CD4-positive, alpha-beta T cell treated with Interleukin-6 at 100 ng/mL for 8 hours (primary cell): ENCODE measurements around the gene SNN.

Source experiments
- DNase-seq: peaks from one replicate; pipeline ENCODE4 v3.0.0-alpha.2; 2020; ENCODE audit warnings: mixed read lengths, low spot score

The SNN gene

DNA sequence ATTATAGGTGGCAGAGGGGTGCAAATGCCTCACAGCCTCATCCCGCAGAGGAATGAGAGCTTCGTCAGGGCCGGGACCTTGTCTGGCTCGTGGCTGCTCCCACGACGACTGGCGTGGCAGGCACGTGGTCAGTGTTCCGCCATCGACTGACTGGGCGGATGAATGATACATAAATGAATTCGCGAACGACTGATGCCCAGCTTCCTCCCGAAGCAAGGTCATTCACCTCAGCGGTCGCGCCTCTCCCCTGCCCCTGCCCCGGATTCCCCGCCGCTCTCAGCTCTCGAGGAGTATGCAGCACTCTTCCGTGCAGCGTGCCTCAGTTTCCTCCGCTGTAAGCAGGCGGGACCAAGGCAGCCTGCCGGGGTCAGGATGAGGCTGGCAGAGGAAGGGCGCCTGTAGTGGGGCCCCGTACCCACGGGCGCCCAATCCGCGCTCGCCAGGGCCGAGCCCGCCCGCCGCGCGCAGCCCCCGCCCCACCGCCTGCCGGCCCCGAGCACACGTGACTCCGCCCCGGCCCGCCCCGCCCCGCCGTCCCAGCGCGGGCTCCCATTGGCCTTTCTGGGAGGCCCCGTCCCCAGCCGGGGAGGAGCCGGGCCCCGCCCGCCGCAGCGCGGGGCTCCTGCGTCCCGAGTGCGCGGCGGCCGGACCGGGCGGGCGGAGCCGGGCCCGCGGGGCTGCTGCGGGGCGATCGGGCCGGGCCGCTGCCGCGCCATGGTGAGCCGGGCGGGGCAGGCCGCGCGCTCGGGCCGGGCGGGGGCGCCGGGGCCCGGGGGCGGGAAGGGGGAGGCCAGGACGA lies at the start of gene SNN:
SNN (plus strand) TSS at position 632 of the 799 bp plus-strand sequence. CDS start 7,605 bp downstream, outside the sequence.
- peak; percentile 88 for DNase-seq

DNA sequence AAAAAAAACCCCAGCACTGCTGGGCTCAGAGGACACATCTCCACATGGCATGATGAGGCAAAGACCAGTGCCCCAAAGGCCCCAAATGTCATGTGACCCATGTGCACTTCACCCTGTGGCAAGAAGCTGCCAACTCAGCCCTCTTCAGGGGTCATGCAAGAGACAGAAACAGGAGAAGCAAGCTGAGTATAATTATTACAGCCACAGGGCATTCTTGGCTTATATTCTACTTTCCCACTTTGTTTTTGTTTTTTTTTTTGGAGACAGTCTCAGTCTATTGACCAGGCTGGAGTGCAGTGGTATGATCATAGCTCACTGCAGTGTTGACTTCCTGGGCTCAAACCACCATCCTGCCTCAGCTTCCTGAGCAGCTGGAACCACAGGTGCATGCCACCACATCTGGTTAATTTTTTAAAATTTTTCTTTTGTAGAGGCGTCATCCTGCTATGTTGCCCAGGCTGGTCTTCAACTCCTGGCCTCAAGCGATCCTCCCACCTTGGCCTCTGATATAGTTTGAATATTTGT lies 48.9 kb upstream of the SNN start:
- DNase-seq: peak; percentile 59

DNA sequence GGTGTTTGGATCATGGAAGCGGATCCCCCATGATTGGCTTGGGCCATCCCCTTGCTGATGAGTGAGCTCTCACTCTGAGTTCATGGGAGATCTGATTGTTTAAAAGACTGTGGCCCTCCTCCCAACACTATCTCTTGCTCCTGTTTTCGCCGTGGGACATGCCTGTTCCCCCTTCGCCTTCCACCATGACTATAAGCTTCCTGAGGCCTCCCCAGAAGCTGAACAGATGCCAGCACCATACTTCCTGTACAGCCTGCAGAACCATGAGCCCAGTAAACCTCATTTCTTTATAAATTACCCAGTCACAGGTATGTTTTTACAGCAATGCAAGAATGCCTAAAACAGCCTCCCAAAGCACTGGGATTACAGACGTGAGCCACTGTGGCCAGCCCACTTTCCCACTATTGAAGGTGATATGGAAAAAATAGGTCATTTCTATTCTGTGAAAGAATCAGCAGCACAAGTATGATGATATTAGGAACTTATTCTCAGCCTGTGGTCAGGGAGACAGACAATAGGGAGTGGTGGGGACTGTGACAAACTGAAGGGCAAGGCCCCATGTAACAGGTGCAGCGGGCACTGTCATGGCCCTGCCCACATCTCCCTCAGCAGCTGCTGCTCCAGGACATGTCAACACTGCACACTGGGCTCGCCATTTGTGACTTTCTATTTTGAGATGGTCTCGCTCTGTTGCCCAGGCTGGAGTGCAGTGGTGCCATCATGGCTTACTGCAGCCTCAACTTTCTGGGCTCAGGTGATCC lies 47.8 kb upstream of the SNN start:
- DNase-seq: no peak

DNA sequence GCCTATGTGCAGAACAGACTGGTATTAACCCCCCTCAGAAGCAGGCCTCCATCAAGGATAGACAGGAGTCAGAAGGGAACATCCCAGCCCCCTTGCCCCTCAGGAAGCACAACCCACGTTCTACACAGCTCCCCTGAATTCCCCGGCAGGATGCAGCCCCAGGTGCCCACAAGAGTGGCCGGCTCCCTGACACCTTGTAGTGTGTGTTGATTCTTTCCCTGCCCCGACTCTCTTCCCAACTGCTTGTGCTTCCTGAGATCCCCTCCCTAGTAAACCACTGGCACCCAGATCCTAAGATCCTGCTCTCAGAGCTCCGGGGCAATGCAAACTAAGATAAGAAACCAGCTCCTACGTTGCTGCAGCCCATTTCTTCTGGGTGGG lies 46.7 kb upstream of the SNN start:
- DNase-seq: no peak

DNA sequence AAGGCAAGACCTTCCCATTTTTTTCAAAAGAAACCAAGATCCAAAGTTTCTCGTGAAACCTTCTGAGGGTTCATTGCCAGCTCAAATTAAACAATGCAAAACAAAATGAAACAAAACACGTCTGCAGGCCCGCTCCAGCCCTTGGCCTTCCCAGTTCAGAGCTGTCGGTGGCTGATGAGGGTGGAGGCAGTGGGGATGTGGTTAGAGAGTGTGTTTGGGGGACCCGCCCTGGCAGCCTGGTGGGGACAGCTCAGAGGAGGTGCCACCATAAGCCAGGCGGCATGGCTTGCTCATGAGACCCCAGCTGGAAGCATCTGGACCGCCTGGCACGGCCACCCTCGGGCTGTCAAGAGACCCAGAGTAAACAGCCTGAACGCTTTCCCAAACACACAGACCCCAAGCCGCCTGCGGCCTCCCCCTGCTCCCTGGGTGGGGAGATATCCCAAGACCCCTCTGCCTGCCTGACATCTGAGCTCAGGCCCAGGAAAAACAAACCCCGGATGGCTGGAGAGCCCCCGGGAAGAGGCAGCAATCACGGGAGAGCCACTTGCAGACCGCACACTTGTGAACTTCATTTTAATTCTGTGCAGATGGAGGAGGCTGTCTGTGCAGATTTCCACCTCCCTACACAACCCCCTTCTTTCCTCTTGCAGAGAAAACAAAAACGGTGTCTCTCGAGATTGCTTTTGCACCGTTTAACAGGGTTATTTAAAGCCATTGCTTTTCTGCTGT lies 46.2 kb upstream of the SNN start:
- peak; percentile 77 for DNase-seq

DNA sequence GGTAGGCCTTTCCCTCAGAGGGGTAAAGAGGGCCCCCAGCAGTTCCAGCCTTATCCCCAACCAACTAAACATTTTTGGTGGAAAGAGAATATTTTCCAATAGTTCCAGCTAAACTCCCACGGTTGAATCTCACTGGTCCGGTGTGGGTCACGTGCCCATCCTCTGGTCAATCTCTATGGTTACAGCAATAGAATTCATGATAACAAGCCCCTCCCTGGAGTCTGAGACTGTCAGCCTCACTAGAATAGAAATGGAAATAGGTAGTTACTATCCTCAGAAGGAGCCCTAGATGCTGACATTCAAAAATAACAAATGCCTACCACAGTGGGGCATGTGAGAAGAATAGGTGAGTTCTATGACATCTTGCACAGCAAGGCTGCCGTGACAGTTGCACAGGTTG lies 44.0 kb upstream of the SNN start:
- no peak for DNase-seq

DNA sequence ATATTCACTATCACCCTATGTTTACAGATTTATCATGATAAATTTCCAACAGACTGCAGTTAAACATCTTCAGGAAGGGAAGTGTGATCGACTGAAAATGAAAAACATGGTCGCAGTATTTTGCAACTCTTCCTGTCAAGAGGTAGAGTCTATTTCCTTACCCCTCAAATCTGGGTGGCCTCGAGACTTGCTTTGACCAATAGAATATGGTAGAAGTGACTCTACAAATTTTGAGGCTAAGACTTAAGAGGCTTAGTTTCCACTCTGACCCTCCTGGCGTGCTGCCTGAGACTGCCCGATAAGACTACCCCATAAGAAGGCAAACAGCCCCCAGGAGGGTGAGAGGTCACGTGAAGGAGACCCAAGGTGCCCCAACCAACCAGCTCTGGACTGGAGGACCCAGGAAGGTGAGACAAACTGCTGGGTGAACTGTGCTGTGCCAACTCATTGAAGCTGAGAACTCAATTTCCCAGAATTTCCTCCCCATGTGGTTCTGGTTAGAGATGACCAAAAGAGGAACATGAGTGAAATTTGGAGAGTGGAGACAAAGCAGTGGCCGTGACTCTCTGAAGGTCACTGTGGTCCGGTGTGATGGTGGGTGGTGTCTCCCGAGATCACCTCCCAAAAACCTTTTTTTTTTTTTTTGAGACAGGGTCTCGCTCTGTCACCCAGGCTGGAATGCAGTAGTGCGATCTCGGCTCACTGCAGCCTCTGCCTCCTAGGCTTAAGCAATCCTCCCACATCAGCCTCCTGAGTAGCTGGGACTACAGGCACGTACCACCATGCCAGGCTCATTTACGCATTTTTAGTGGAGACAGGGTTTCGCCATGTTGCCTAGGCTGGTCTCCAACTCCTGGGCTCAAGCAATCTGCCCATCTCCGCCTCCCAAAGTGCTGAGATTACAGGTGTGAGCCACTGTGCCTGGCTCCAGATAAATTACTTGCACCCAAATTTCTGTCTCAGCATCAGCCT lies 43.3 kb upstream of the SNN start:
- no peak for DNase-seq

DNA sequence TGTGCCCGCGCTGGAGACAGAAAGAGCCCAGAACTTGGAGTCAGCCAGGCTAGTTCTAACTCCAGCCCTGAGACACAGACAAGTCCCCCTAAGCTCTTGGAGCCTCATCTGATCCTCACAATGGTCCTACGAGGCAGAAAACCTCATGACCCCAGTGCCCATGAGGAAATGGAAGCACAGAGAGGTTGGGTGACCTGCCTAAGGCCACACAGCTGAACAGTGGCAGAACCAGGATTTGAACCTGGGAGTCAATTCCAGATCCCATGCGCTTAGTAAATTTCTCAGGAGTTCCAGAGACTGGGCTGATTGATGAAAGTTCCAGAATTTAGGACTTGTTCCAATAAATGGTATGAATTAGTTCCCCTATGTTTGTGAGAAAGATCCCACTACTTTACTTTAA lies 42.5 kb upstream of the SNN start:
- DNase-seq: no peak

DNA sequence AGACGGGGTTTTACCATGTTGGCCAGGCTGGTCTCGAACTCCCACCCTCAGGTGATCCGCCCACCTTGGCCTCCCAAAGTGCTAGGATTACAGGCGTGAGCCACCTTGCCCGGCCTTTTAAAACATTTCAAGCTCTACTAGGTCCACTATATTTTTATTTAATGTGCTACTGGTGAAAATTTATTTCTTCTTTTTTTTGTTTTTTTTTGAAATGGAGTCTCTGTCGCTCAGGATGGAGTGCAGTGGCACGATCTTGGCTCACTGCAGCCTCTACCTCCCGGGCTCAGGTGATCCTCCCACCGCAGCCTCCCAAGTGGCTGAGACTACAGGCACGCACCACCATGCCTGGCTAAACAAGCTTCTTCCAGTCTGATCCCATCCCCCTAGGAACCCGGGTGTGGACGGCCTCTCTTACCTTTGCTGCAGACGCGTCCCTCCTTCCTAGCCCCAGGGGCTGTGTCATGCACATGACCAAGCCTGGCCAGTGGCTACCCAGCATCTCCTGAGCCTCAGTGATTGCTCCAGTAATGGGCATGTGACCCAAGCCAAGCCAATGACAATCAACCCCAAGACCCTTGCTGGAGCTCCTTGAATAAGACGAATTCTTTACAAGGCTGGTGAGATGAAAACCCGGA lies 41.5 kb upstream of the SNN start:
- DNase-seq: no peak

DNA sequence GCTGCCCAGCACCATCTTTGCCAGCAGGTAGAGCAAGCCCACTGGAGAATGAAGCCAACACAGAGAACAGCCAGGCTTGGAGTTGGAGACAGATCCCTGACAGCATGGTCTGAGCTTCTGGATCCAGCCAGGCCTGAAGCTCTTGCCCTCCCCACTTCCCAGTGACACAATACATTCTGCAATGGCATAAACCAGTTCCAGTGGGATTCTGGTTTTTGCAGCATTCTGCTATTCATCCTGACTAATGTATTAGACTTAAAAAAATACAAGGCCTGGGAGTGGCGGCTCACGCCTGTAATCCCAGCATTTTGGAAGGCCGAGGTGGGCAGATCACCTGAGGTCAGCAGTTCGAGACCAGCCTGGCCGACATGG lies 41.0 kb upstream of the SNN start:
- DNase-seq: no peak

DNA sequence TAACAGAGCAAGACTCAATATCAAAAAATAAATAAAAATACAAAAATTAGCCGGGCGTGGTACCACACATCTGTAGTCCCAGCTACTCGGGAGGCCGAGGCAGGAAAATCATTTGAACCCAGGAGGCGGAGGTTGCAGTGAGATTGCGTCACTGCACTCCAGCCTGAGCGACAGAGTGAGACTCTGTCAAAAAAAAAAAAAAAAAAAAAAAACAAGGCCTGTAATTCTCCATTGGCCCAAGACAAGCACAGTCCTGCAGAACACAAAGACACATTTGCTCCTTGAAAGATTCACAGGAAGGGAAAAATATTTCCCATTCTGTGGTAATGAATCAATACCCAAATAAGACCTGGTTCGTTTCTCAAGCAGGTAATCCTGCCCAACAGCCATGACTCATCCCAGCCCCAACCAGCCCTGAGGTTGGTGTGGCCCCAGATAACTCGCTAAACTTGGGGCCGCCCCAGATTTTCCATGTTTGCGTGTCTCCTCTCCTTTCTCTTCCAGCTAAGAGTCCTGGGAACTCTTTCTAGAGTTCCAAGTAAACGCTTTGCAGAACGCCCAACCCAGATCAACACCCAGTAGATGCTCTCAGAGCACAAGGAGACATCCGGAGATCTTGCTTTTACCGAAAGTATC lies 40.3 kb upstream of the SNN start:
- DNase-seq: no peak

DNA sequence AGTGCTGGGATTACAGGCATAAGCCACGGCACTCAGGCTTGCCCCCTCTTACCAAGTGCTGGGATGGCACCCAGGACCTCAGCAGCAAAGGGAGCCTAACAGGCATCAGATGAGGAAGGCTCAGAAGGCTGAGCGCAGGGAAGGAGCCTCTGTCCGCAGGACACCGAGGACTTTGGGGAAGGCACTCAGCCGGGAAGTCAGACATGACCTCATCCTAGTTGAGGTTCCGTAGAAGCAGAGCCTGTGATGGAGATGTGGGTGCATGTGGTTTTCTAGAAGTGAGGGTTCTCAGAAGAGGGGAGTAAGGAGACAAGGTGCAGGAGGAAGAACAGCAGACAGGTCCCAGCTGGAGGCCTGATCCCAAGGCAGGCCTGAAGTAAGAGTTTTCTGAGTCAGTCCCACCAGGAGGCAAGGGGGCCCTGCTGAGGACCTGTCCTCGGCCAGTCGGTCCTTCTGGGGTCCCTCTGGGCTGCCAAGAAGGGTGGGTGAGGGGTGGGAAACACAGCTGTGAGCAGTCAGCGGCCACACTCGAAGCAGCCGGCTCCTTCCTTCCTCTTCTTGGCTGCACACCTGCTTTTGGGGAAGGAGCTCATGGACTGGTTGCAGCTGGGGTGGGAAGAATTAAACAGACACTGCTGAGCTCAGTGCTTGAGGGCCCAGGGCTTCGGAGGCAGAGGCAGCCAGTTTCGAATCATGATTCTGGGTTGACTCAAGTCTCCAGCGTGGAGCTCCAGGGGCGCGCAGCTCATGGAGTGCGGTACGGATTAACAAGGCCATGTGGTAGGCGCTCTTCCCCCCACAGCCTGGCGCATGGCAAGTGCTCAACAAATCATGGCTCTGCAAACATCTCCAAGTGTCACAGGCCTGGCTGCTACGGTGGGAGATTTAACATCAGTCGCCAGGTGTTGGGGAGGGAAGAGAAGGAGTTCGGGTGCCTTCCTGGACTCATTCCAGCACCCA lies 38.9 kb upstream of the SNN start:
- DNase-seq: no peak

DNA sequence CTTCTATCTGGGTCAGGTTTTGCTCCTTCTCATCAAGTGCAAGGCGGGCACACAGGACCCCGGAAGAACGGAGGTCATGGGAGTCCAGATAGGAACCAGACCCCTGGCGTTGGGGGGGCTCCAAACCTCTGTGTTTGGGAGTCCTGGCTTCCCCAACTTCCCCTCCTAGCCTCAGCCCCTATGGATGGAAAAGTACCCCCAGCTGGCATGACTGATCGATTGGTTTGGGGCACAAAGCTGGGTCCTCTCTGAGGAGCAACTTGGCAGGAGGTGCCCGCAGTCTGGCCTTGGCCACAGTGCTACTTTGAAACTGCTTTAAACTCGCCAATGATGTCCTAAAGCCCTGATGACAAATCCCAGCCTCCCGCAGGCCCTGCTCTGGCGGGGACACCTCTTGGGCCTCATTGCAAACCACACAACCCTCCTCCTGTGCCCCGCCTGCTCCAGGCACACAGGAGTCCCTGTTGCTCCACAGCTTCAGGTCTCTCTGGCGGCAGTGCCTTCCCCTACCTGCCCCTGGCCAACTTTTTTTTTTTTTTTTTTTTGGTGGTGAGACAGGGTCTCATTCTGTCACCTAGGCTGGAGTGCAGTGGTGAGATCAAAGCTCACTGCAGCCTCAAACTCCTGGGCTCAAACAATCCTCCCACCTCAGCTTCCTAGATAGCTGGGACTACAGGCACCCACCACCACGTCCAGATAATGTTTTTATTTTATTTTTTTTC lies 38.0 kb upstream of the SNN start:
- no peak for DNase-seq

DNA sequence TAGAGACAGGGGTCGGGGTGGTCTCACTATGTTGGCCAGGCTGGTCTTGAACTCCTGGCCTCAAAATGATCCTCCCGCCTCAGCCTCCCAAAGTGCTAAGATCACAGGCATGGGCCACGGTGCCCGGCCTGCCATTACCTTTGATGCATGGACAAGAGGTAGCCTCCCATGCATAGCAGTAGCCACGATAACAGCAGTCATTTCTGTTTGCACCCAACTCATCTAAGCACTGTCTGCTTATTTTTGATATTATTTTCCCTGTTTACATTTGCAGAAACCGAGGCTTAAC lies 37.5 kb upstream of the SNN start:
- no peak for DNase-seq

DNA sequence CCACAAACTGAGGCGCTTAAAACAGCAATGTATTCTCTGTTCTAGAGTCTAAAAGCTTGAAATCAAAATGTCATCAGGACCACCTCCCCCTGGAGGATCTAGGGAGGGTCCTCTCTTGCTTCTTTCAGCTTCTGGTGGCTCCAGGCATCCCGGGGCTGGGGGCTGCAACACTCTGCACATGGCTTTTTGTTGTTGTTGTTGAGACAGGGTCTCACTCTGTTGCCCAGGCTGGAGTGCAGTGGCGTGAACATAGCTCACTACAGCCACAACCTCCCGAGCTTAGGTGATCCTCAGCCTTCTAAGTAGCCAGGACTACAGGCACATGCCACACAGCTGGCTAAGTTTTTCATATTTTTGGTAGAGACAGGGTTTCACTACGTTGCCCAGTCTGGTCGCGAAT lies 37.0 kb upstream of the SNN start:
- DNase-seq: no peak

DNA sequence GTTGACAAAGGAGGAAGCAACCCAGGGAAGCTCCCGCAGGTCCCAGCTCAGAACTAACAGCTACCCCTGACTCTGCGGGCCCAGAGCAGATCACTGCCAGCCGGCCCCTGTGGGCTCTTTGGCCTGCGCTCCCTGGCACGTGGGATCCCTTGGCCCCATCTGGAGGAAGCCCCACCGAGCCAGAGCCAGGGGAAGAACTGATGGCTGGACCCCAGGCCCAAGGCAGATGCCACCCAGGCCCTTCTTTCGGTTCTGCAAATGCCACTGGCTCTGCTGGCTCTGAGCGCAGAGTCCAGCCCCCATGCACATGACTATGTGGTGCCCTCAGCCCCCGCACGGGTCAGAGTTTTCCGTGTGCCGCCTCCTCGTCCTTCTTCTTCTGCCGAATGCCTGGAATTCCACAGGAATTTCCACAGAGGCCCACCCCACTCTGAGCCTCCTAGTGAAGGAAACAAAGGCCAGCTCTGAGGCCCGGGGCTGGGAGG lies 35.8 kb upstream of the SNN start:
- no peak for DNase-seq

DNA sequence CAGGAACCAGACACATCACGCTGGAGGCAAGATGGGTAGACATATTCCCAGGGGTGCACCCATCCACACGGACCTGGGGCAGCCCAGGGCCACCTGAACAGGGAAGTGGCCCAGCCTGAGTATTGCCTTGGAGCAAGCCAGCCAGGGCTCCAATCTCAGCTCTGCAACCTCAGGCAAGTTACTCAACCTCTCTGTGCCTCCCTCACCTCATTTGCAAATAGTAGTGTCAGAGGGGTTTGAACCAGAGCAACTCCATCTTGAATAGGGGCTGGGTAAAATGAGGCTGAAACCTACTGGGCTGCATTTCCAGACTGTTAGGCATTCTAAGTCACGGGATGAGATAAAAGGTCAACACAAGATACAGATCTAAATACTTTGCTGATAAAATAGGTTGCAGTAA lies 35.1 kb upstream of the SNN start:
- no peak for DNase-seq

DNA sequence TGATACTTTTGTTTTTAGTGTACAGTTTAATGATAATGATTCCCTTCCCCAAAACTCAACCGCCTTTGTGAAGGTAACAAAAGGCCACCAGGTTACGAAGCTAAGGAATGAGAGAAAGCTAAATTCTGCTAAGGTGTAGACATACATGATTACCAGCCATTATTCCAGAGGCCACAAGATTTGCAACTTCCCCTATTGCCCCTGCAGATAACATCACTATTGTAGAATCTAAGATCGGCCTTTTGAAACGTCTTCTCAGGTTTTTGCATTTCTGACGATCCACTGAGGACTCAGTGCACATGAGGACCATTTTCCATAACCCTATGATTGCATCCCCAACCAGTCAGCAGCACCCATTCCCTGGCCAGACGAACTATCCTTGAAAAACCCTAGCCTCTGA lies 33.9 kb upstream of the SNN start:
- no peak for DNase-seq
